DOHH2 (cell line): ENCODE results near the gene KDELR3.

ENCODE experiments used
- H3F3A ChIP-seq: fragments of 200-600 bp; sonication (generic), shearing (Covaris generic); 2 replicates; pipeline ENCODE4 v1.6.0; 2016; ENCODE audit warnings: antibody characterized with exemption, mild to moderate bottlenecking; ENCODE audit not compliant: control insufficient read depth, insufficient read depth
- H3K27ac ChIP-seq: fragments of 200-600 bp; sonication (generic); 2 replicates; pipeline ENCODE4 v1.5.1; 2014; ENCODE audit warnings: low read depth, mild to moderate bottlenecking, low read length, moderate library complexity
- H3K27me3 ChIP-seq: fragments of 200-600 bp; sonication (generic); 2 replicates; pipeline ENCODE4 v1.6.1; 2014; ENCODE audit warnings: mild to moderate bottlenecking, low read length, mixed read lengths; ENCODE audit not compliant: control insufficient read depth
- H3K36me3 ChIP-seq: fragments of 200-600 bp; sonication (generic); 2 replicates; pipeline ENCODE4 v1.6.1; 2014; ENCODE audit warnings: mild to moderate bottlenecking, low read length, moderate library complexity, mixed read lengths; ENCODE audit not compliant: control insufficient read depth
- H3K4me1 ChIP-seq: fragments of 200-600 bp; sonication (generic); 2 replicates; pipeline ENCODE4 v1.6.1; 2014; ENCODE audit warnings: mild to moderate bottlenecking, low read length, mixed read lengths; ENCODE audit not compliant: control insufficient read depth
- H3K4me2 ChIP-seq: fragments of 200-600 bp; sonication (generic); 2 replicates; pipeline ENCODE4 v1.6.0; 2014; ENCODE audit warnings: mild to moderate bottlenecking, low read length, moderate library complexity
- H3K4me3 ChIP-seq: fragments of 200-600 bp; sonication (generic); 2 replicates; pipeline ENCODE4 v1.5.1; 2014; ENCODE audit warnings: mild to moderate bottlenecking, low read length, mixed read lengths
- H3K79me2 ChIP-seq: fragments of 200-600 bp; sonication (generic); 2 replicates; pipeline ENCODE4 v1.6.1; 2014; ENCODE audit warnings: mild to moderate bottlenecking, low read length, mixed read lengths; ENCODE audit not compliant: control insufficient read depth
- H3K9me2 ChIP-seq: fragments of 200-600 bp; sonication (generic); replicated peaks from 2 replicates; pipeline ENCODE4 v1.6.1; 2014; ENCODE audit warnings: mild to moderate bottlenecking, low read length, mixed read lengths; ENCODE audit not compliant: control insufficient read depth
- H3K9me3 ChIP-seq: fragments of 200-600 bp; sonication (generic); 2 replicates; pipeline ENCODE4 v1.6.1; 2014; ENCODE audit warnings: antibody characterized with exemption, low read length, mixed read lengths; ENCODE audit not compliant: control insufficient read depth, insufficient read depth
- H4K20me1 ChIP-seq: fragments of 200-600 bp; sonication (generic); 2 replicates; pipeline ENCODE4 v1.6.0; 2014; ENCODE audit warnings: low read depth, mild to moderate bottlenecking, antibody characterized with exemption, low read length, moderate library complexity; ENCODE audit not compliant: control insufficient read depth, insufficient read depth
- CTCF ChIP-seq: fragments of 200-600 bp; sonication (generic); IDR thresholded peaks from one replicate; pipeline ENCODE4 v1.5.1; 2014; ENCODE audit warnings: antibody characterized with exemption, mild to moderate bottlenecking, low read depth, low read length; ENCODE audit not compliant: poor library complexity, severe bottlenecking
- EZH2phosphoT487 ChIP-seq: fragments of 200-600 bp; sonication (generic); IDR thresholded peaks from 2 replicates; pipeline ENCODE4 v1.6.1; 2017; ENCODE audit warnings: borderline replicate concordance, mild to moderate bottlenecking, antibody characterized with exemption, low read length, moderate library complexity, mixed read lengths

The KDELR3 gene

DNA sequence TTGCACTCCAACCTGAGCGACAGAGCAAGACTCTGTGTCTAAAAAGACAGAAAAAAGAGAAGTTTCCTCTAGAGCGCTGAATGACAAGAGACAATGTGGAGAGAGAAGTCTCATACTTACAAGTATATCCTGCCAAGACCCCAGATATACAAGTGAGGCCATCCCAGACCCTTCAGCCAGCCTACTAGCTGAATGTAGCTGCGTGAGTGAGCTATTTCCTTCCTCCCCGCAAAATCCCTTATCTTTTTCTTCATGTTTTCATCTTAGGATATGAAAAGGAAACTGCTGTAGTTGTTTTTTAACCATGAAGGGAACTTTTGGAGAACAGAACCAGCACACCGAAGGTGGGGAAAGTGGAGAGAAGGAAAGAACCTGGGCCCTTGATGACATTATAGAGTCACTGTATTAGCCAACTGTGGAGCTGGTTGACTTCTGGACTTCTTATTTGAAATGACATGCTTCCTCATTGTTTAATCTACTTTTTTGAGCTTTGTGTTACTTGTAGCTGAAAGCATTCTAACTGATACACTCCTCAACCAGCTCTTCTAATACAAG is 42.6 kb downstream of the KDELR3 start:
- Histone ChIP-seq H3F3A (no peaks in the 10 kb centered on the region), H3K4me2 (no peak overlapping the region), H3K36me3 (peaks cover 6% of the 10 kb centered on the region), H3K4me3 (no peak overlapping the region), H3K27ac (no peak overlapping the region), H3K79me2 (peaks cover 12% of the 10 kb centered on the region), H3K9me2 (no peaks in the 10 kb centered on the region), H3K4me1 (peaks cover 17% of the 10 kb centered on the region), H3K9me3 (no peaks in the 10 kb centered on the region), H4K20me1 (no peaks in the 10 kb centered on the region), H3K27me3 (no peaks in the 10 kb centered on the region)
- no peak for TF ChIP-seq EZH2phosphoT487
- no peak for TF ChIP-seq CTCF

GRCh38 chr22:38513063-38513462 is 45.2 kb downstream of the KDELR3 start:
- no peak overlapping the region for H3K4me2 ChIP-seq
- no peaks in the 10 kb centered on the region for H3K27me3 ChIP-seq
- H3K4me3 ChIP-seq = no peak overlapping the region
- H3K27ac ChIP-seq = no peak overlapping the region
- peak; percentile 63 for TF ChIP-seq CTCF
- TF ChIP-seq EZH2phosphoT487 = no peak
- H4K20me1 ChIP-seq = no peaks in the 10 kb centered on the region
- no peaks in the 10 kb centered on the region for H3K36me3 ChIP-seq
- H3F3A ChIP-seq = no peaks in the 10 kb centered on the region
- peaks cover 6% of the 10 kb centered on the region for H3K4me1 ChIP-seq
- H3K79me2 ChIP-seq = no peaks in the 10 kb centered on the region
- no peaks in the 10 kb centered on the region for H3K9me3 ChIP-seq
- no peaks in the 10 kb centered on the region for H3K9me2 ChIP-seq

- Histone ChIP-seq H3K79me2 (no peaks in the 10 kb centered on the region), H3K27me3 (no peaks in the 10 kb centered on the region), H3K36me3 (no peaks in the 10 kb centered on the region), H3K27ac (no peak overlapping the region), H4K20me1 (no peaks in the 10 kb centered on the region), H3K9me3 (no peaks in the 10 kb centered on the region), H3K4me3 (no peak overlapping the region), H3F3A (no peaks in the 10 kb centered on the region), H3K4me1 (no peaks in the 10 kb centered on the region), H3K4me2 (no peak overlapping the region), H3K9me2 (no peaks in the 10 kb centered on the region)
- TF ChIP-seq CTCF (no peak), EZH2phosphoT487 (no peak)
Observed at GRCh38 chr22:38518620-38519019, 50.7 kb downstream of the KDELR3 start.
